Right atrium auricular region (tissue), 2 donors: ENCODE results near the gene CDK4. TPM values are rescaled to one million over a fixed set of nuclear protein-coding genes. Genes with fewer than 3 reads are reported as not detected.

ENCODE experiments used
- DNase-seq: peaks from one replicate; pipeline ENCODE4 v3.0.0-alpha.2; 2019; ENCODE audit warnings: low spot score
- H3K27ac ChIP-seq, 2 donors: fragments of 200-600 bp; sonication (generic); 1 replicate in 1 of 2; 2 replicates in 1 of 2; pipeline ENCODE4 v1.5.1; 2016 to 2019
- H3K27me3 ChIP-seq, 2 donors: fragments of 200-600 bp; sonication (generic); one replicate each; pipeline versions ENCODE4 v1.5.1 to v1.6.0; 2017 to 2019
- H3K36me3 ChIP-seq: fragments of 200-600 bp; sonication (generic); one replicate; pipeline ENCODE4 v1.5.1; 2016
- H3K4me1 ChIP-seq, 2 donors: fragments of 200-600 bp; sonication (generic); one replicate each; pipeline versions ENCODE4 v1.5.1 to v1.6.0; 2017 to 2019
- H3K4me3 ChIP-seq, 2 donors: fragments of 200-600 bp; sonication (generic); 1 replicate in 1 of 2; 2 replicates in 1 of 2; pipeline ENCODE4 v1.5.1; 2017 to 2019; ENCODE audit warnings: mild to moderate bottlenecking in 1 of 2, moderate library complexity in 1 of 2
- H3K9me3 ChIP-seq, 2 donors: fragments of 200-600 bp; sonication (generic); one replicate each; pipeline ENCODE4 v1.5.1; 2019
- total RNA-seq, 2 donors: library from RNA; depleted of rRNA; stranded (reverse); fragments of >200 nt; gene quantifications; one replicate each; pipeline ENCODE4 v1.1.0, GENCODE V29; 2016
- TF ChIP-seq, protein P1 (sequence below), 2 donors: fragments of 200-600 bp; sonication (generic); IDR thresholded peaks; one replicate each; pipeline ENCODE4 v1.5.1; 2019; ENCODE audit warnings: antibody characterized with exemption in 2 of 2

CDK4 gene
- total RNA-seq, 2 donors from 2014 or later, result 32.1 to 59.7 TPM

DNA sequence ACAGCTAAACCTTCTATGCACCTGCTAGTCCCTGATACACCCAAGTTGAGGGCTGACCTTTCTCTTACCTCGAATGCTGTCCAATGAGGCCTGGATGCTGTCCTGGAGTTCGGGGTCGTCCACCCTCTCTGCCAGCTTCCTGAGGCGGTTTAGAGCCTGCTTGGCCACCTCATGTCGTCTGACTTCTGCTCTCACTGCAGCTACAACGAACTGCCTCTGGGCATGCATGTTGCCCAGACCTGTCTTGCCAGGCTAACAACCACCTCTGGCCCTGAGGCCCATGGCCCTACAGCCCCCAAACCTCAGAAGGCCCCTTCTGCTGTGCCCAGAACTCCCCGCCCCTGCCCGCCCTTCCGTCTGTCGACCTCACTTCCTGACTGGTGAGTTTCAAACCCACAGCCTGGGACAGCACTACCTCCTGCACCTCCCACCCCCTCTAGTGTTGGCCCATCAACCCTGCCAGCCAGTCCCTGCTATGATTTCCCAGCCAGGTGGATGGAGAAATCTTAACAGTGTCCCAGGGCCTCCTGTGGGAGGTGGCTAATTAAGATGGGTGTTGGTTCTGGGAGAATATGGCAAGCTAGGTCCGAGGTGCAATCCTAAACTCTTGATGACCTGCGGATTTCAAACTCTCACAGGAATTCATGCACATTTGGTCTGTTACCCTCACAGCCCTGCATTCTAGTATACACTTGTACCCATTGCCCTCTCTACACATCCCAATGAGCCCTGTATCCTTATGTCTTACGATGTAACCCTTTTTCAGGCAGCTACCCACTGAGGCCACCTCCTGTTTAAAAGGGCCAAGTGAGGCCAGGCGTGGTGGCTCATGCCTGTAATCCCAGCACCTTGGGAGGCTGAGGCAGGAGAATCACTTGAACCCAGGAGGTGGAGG lies 10.0 kb downstream of the CDK4 start:
- H3K9me3 ChIP-seq, result no peaks in the 10 kb centered on the region
- H3K27ac ChIP-seq, result peak overlapping the region in 1 of 2 donors; percentile 57
- peak overlapping the region in 1 of 2 donors; percentile 15 for H3K4me3 ChIP-seq
- peaks cover 0 to 39% of the 10 kb centered on the region in 2 donors for H3K4me1 ChIP-seq
- H3K27me3 ChIP-seq, result peaks cover 8 to 20% of the 10 kb centered on the region in 2 donors
- TF ChIP-seq, protein P1, sequence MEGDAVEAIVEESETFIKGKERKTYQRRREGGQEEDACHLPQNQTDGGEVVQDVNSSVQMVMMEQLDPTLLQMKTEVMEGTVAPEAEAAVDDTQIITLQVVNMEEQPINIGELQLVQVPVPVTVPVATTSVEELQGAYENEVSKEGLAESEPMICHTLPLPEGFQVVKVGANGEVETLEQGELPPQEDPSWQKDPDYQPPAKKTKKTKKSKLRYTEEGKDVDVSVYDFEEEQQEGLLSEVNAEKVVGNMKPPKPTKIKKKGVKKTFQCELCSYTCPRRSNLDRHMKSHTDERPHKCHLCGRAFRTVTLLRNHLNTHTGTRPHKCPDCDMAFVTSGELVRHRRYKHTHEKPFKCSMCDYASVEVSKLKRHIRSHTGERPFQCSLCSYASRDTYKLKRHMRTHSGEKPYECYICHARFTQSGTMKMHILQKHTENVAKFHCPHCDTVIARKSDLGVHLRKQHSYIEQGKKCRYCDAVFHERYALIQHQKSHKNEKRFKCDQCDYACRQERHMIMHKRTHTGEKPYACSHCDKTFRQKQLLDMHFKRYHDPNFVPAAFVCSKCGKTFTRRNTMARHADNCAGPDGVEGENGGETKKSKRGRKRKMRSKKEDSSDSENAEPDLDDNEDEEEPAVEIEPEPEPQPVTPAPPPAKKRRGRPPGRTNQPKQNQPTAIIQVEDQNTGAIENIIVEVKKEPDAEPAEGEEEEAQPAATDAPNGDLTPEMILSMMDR (IDR thresholded peaks at IDR 0.05), result no peak
- DNase-seq, result no peak
- H3K36me3 ChIP-seq, result peaks cover 8% of the 10 kb centered on the region

DNA sequence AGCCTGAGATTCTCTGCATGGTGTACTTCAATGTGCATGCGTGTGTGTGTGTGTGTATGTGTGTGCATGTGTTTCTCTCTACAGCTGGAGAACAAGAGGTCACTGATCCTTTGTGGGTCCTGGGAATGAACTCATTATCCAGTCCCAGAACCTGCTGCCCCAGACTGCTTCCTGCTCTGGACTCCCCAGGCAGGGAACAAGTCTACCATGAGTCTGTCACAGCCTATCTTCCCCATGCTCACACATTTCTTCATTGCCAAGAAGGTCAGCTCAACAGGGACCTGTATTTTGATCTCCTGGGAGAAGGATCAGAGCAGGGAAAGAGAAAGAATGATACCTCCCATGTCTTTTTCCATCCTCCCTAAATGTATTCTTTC lies 10.7 kb downstream of the CDK4 start:
- peak overlapping the region in 1 of 2 donors; percentile 15 for H3K4me3 ChIP-seq
- H3K27me3 ChIP-seq, result peaks cover 8 to 25% of the 10 kb centered on the region in 2 donors
- H3K27ac ChIP-seq, result no peak overlapping the region
- peaks cover under 1% of the 10 kb centered on the region for H3K36me3 ChIP-seq
- no peak for DNase-seq
- peaks cover 0 to 46% of the 10 kb centered on the region in 2 donors for H3K4me1 ChIP-seq
- no peaks in the 10 kb centered on the region for H3K9me3 ChIP-seq
- TF ChIP-seq, protein P1 (IDR thresholded peaks at IDR 0.05), result no peak

DNA sequence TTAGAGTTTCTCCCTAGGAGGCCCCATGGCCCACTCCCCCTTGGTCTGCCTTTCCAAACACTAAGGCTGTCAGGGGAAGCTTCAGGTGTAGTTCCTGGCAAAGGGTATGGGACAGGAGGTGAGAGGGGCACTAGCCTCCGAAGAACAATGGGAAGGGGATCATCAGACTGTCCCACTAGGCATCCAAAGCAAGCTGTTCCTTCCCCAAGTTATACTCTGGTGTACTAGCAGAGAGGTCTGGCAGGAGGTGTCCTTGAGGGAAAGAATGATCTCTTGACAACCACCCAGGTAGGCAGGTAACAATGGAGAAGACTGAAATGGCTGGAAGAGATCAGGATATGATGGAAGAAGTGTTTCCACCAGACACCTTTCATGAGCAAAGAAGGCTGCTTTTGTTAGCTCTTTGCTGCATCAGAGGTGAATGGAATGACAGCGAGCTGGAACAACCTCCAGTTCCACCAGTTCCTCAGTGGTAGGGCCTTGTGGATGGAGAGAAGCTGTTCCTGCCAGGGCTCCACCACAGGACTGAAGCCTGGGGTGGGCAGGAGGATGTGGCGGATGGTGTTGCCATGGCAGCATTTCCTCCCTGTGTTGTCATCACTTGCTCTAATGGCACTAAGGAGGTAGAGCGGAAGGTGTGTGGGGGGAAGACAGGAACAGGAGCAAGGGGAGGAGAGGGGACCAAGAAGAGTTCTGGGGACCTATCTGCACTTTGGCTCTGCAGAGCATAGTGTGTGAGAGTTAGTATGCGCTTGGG lies 11.3 kb downstream of the CDK4 start:
- Histone ChIP-seq H3K4me3 (no peak overlapping the region), H3K27ac (no peak overlapping the region), H3K9me3 (no peaks in the 10 kb centered on the region), H3K4me1 (peaks cover 0 to 46% of the 10 kb centered on the region in 2 donors), H3K36me3 (no peaks in the 10 kb centered on the region), H3K27me3 (peaks cover 11 to 29% of the 10 kb centered on the region in 2 donors)
- no peak for DNase-seq
- TF ChIP-seq, protein P1 (IDR thresholded peaks at IDR 0.05), result no peak

DNA sequence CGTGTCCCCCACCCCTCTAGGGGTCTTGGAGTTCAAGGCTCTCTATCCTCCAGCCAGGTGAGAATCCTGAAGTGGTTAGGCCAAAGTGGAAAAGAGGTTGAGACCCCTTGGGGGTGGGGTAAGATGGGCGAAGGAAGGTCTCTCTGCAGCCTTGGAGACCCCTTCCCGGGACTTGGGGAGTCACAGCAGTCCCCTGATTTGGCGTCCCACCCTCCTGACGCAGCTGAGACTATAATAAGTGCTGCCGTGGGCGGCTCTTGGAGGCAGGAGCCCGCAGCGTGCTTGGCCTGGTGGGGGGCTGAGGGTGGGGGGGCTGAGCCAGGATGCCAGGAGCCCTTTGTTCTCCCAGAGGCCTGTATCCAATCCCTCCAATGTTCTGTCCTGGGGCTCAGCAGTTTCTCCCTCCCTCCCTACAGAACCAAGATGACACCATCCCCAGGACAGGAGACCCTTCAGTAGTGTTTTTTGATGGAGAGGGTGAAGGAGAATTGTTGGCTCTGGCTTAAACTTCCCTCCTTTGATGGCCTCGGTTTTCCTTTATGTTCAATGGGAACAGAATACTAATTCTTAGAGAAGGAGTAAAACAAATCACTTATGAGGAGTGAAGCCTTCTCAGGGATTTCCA lies 12.1 kb downstream of the CDK4 start:
- Histone ChIP-seq H3K36me3 (no peaks in the 10 kb centered on the region), H3K27ac (no peak overlapping the region), H3K4me3 (no peak overlapping the region), H3K9me3 (no peaks in the 10 kb centered on the region), H3K27me3 (peaks cover 16 to 29% of the 10 kb centered on the region in 2 donors), H3K4me1 (peaks cover 0 to 48% of the 10 kb centered on the region in 2 donors)
- TF ChIP-seq, protein P1 (IDR thresholded peaks at IDR 0.05), result no peak
- DNase-seq, result no peak

DNA sequence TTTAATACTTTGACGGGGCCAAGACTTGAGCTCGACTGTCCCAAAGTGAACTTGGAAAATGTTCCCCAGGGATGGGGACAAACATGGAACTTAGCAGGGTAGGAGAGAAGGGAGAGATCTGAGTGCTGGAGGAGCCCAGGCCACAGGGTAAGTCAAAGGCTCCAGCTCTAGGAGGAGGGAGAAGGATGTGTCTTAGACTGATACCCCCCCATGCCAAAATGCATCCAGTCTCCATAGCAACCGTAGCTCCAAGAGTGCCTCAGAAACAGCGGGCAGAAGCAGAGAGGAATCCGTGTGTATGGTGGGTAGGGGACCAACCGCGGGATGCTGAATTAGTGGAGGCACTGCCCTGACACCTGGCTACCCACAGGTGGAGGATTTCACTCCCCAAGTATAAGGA lies 12.7 kb downstream of the CDK4 start:
- DNase-seq, result no peak
- Histone ChIP-seq H3K27ac (no peak overlapping the region), H3K27me3 (peaks cover 16 to 29% of the 10 kb centered on the region in 2 donors), H3K4me1 (peaks cover 0 to 47% of the 10 kb centered on the region in 2 donors), H3K36me3 (no peaks in the 10 kb centered on the region), H3K4me3 (no peak overlapping the region), H3K9me3 (no peaks in the 10 kb centered on the region)
- TF ChIP-seq, protein P1 (IDR thresholded peaks at IDR 0.05), result no peak
